LHCN-M2 (cell line): ENCODE results near the gene MTG1. TPM values are rescaled to one million over a fixed set of nuclear protein-coding genes. Genes with fewer than 3 reads are reported as not detected.
"Not testable (repeated sequence)": the region's sequence is repeated elsewhere in the genome, so short reads cannot be mapped to it uniquely, and the experiment has no call there.

Source experiments
- DNase-seq: peaks from one replicate; pipeline ENCODE4 v3.0.0-alpha.2; 2012; ENCODE audit warnings: low read depth
- total RNA-seq: library from RNA; depleted of rRNA; stranded (reverse); fragments of >200 nt; gene quantifications from 2 replicates; pipeline ENCODE4 v1.2.3, GENCODE V29; 2014; rRNA removed

Gene MTG1
- total RNA-seq, 1 experiment from 2014 or later = 28.5 TPM

GRCh38 chr10:133465950-133466474, 72.1 kb downstream of the MTG1 start:
- no peak for DNase-seq

GRCh38 chr10:133466683-133467275, 72.8 kb downstream of the MTG1 start:
- no peak for DNase-seq

DNA sequence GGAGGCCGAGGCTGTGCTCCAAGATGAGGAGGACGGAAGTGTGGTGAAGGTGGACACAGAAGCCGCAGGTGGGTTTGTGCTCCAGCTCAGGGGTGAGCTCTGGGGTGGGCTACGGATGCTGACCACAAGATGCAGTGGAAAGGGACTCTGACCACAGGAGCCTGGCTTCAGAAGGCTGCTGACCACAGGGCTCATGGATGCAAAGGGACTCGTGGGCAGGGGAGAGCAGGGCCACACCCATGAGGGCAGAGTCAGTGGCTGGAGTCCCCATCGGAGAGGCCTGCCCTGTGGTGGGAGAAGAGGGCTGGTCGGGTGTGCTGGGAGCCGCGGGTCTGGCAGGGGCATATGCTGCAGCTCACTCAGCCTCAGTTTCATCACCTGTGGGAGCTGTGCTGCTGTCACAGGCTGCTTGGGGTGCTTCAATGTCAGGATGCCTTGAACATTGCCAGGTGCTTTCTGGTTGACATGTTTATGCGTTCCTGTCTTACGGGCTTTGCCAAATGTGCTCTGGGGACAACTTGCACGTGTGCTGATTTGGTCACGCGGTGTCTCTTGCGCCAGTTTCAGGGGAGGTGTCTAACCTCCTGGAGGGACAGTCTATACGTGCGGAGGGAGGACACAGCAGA, 73.4 kb downstream of the MTG1 start:
- DNase-seq = no peak

GRCh38 chr10:133469205-133469604, 75.2 kb downstream of the MTG1 start:
- not testable (repeated sequence) for DNase-seq

DNA sequence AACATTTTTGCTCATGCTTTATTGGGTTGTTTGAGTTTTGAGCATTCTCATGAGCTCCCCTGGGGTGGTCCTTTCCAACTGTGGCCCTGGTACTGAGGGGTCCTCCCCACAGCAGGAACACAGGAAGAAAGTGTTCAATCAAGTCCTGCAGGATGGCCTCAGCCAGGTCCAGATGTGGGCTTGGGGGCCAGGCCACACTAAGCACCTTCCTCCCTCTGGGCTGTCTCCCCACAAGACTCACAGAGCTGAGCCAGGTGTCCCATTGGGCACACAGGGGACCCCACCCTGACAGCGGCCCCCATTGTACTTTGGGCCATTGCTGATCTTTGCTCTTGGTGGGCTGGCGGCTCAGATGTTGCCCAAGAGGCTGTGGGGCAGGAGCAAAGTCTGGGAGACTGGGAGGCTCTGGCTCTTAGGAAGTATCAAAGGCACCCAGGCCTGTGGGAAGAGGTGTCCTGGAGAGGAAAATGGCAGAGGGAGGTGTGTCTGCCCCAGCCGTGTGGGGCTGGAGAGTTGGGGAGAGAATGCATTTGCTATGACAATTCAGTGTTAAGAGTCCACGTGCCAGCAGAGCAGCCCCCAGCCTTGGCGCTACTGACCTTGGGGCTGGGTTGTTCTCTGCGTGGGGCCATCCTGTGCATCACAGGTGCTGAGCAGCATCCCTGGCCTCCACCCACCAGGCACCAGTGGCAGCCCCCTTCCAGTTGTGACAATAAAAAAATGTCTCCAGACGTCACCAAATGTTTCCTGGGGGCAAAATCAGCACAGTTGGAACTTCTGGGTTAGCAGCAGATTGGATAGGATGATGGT, 77.5 kb downstream of the MTG1 start:
- no peak for DNase-seq

Other genes starting within 250 kb of the MTG1 start
- gene KNDC1, start 233.9 kb upstream of the MTG1 start, total RNA-seq = 0.11 TPM in 1 of 2 replicates, not detected in the other
- gene UTF1, start 163.9 kb upstream of the MTG1 start, total RNA-seq = not detected in 2 replicates
- not detected in 2 replicates for gene VENTX, start 156.3 kb upstream of the MTG1 start, total RNA-seq
- gene ADAM8, start 117.3 kb upstream of the MTG1 start, total RNA-seq = 0.57 and 0.77 TPM in 2 replicates
- 73.9 and 74.8 TPM in 2 replicates for gene TUBGCP2, start 85.3 kb upstream of the MTG1 start, total RNA-seq
- 26.9 and 33.8 TPM in 2 replicates for gene ZNF511, start 85.2 kb upstream of the MTG1 start, total RNA-seq
- not detected in 2 replicates for gene CALY, start 57.3 kb upstream of the MTG1 start, total RNA-seq
- gene PRAP1, start 46.8 kb upstream of the MTG1 start, total RNA-seq = not detected in 2 replicates
- gene FUOM, start 36.1 kb upstream of the MTG1 start, total RNA-seq = 20.1 and 21.2 TPM in 2 replicates
- 117 and 130 TPM in 2 replicates for gene ECHS1, start 20.8 kb upstream of the MTG1 start, total RNA-seq
- 3.3 and 3.5 TPM in 2 replicates for gene PAOX, start 14.9 kb upstream of the MTG1 start, total RNA-seq
- 0.29 and 0.32 TPM in 2 replicates for gene SPRN, start 30.5 kb downstream of the MTG1 start, total RNA-seq
- 0.57 and 1.0 TPM in 2 replicates for gene SCART1, start 59.8 kb downstream of the MTG1 start, total RNA-seq
- 0.52 and 1.1 TPM in 2 replicates for gene CYP2E1, start 133.2 kb downstream of the MTG1 start, total RNA-seq
- gene SYCE1, start 171.4 kb downstream of the MTG1 start, total RNA-seq = not detected in 2 replicates
- gene FRG2B, start 232.6 kb downstream of the MTG1 start, total RNA-seq = not detected in 2 replicates